Gastrocnemius medialis (tissue), 4 donors: Measurements from ENCODE around the gene MRPL28.

Experiments
- POLR2A ChIP-seq, 2 donors: fragments of 450-650 bp; IDR thresholded peaks; one replicate each; pipeline ENCODE4 v1.6.1; 2017; ENCODE audit warnings: antibody characterized with exemption in 2 of 2, mild to moderate bottlenecking in 2 of 2, moderate library complexity in 2 of 2
- TF ChIP-seq, protein P1 (sequence below), 5 experiments: fragments of 450-650 bp in 3 of 5; fragments of 200-600 bp in 2 of 5; sonication (generic) in 2 of 5; IDR thresholded peaks in 4 of 5; conservative IDR thresholded peaks in 1 of 5; 1 replicate in 4 of 5; 2 replicates in 1 of 5; pipeline ENCODE4 v1.5.1; 2016 to 2019; ENCODE audit warnings: antibody characterized with exemption in 5 of 5, mild to moderate bottlenecking in 3 of 5, moderate library complexity in 3 of 5

DNA sequence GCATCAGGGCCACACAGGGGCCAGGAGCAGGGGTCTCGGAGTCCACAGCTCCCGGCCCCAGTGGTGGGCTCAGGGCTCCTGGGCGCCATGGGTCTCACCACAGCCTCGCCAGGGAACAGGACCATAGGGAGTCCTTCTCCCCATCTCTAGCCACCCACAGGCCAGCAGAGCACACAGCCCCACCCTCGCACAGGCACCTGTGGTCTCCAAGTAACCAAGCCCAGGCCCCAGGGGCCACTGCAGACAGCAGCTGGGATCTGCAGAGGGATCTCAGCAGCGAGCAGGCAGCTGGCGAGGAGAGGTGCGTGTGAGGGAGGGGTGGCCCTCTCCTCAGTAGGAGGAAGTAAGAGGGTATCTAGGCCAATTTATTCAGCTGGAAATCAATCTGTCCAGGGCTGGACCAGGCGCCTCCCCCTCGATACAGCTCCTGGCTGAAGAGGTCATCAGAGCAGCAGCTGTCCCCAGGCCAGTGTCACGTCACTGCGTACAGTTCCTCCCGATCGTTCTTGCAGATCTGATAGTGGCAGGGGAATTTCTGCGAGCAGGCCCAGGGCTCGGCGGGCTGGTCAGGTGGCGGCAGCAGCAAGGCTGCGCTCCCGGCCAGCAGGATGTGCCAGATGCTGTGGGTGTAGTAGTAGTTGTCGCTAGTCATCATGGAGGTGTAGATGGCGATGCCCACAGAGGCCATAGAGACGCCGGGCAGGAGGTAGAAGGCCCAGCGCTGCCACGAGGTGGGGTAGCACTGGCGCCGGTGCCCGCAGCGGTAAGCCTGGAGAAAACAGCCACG lies 1.4 kb upstream of the MRPL28 start:
- TF ChIP-seq, protein P1, sequence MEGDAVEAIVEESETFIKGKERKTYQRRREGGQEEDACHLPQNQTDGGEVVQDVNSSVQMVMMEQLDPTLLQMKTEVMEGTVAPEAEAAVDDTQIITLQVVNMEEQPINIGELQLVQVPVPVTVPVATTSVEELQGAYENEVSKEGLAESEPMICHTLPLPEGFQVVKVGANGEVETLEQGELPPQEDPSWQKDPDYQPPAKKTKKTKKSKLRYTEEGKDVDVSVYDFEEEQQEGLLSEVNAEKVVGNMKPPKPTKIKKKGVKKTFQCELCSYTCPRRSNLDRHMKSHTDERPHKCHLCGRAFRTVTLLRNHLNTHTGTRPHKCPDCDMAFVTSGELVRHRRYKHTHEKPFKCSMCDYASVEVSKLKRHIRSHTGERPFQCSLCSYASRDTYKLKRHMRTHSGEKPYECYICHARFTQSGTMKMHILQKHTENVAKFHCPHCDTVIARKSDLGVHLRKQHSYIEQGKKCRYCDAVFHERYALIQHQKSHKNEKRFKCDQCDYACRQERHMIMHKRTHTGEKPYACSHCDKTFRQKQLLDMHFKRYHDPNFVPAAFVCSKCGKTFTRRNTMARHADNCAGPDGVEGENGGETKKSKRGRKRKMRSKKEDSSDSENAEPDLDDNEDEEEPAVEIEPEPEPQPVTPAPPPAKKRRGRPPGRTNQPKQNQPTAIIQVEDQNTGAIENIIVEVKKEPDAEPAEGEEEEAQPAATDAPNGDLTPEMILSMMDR (IDR thresholded peaks at IDR 0.05 in 4 of 5, conservative IDR thresholded peaks at IDR 0.05 in 1 of 5) = no peak
- no peak for TF ChIP-seq POLR2A (IDR thresholded peaks at IDR 0.05)
